ENCODE measurements around the gene KIF2A.

DNA sequence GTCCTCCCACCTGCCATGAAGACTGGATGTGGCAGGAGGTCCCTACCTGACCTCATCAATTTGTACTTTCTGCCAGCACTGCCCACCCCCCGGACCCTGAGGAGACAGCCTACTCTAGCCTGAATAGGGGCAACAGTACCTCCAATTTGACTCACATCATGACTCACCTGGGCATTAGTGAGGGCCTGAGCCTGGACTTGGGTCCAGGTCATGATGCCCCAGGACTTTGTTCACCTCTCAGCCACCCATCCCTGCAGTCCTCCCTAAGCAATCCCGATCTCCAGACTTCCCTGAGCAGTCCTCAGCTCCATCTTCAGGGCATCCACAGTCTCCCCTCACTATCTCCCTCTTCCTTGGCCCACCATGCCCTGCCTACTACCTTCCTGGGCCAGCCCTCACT, 28.1 kb downstream of the KIF2A start:
- TF ChIP-seq CTCF (conservative IDR thresholded peaks at IDR 0.05; ENCODE audit: low read length) (no peak), EZH2phosphoT487 (IDR thresholded peaks at IDR 0.05; ENCODE audit: borderline replicate concordance, low read depth, low read length) (no peak)

Measured in OCI-LY7 (cell line).